Keratinocyte (primary cell): ENCODE data around the gene FGD2. TPM values are rescaled to one million over a fixed set of nuclear protein-coding genes. Genes with fewer than 3 reads are reported as not detected.
A peak's percentile ranks its signal among the peaks of the same experiment; 100 is the strongest.

ENCODE experiments used
- DNase-seq: peaks from one replicate; pipeline ENCODE4 v3.0.0-alpha.2; 2011; ENCODE audit warnings: low read depth, missing footprints, low spot score
- FAIRE-seq: peaks from 2 replicates; lab custom pipeline; 2011; peaks lifted over from hg19 to GRCh38; lab: Jason Lieb, UNC
- H2AFZ ChIP-seq: 2 replicates; pipeline ENCODE4 v1.6.0; 2012; ENCODE audit warnings: low read length, control low read depth, inconsistent platforms; ENCODE audit not compliant: control insufficient read depth
- H3K27ac ChIP-seq: 2 replicates; pipeline ENCODE4 v1.5.1; 2011; ENCODE audit warnings: low read length; ENCODE audit not compliant: control insufficient read depth, insufficient read depth
- H3K27me3 ChIP-seq: 3 replicates; pipeline ENCODE4 v1.6.0; 2011; ENCODE audit warnings: low read length; ENCODE audit not compliant: control insufficient read depth, insufficient read depth; ENCODE audit errors: extremely low read depth
- H3K36me3 ChIP-seq, 2 experiments: 2 replicates in 1 of 2; 3 replicates in 1 of 2; pipeline ENCODE4 v1.5.1; 2011; ENCODE audit warnings: low read length in 2 of 2, mild to moderate bottlenecking in 1 of 2; ENCODE audit not compliant: control insufficient read depth in 2 of 2, insufficient read depth in 2 of 2; ENCODE audit errors: extremely low read depth in 1 of 2
- H3K4me1 ChIP-seq: 3 replicates; pipeline ENCODE4 v1.5.1; 2011; ENCODE audit warnings: low read length; ENCODE audit not compliant: control insufficient read depth, insufficient read depth; ENCODE audit errors: extremely low read depth
- H3K4me2 ChIP-seq: 3 replicates; pipeline ENCODE4 v1.6.0; 2011; ENCODE audit warnings: low read depth, low read length; ENCODE audit not compliant: control insufficient read depth, insufficient read depth; ENCODE audit errors: extremely low read depth
- H3K4me3 ChIP-seq, 3 experiments: fragments of 200-600 bp in 1 of 3; sonication (generic) in 1 of 3; 2 replicates in 2 of 3; 3 replicates in 1 of 3; pipeline ENCODE4 v1.5.1; 2011 to 2016; ENCODE audit warnings: low read length in 3 of 3, mild to moderate bottlenecking in 3 of 3, control low read depth in 2 of 3, inconsistent platforms in 1 of 3, low read depth in 1 of 3, mixed read lengths in 1 of 3, mixed run types in 1 of 3, moderate library complexity in 1 of 3; ENCODE audit not compliant: control insufficient read depth in 2 of 3, insufficient read depth in 2 of 3; ENCODE audit errors: extremely low read depth in 1 of 3
- H3K79me2 ChIP-seq: 2 replicates; pipeline ENCODE4 v1.6.0; 2012; ENCODE audit warnings: low read length; ENCODE audit not compliant: control insufficient read depth, insufficient read depth
- H3K9ac ChIP-seq: 3 replicates; pipeline ENCODE4 v1.6.0; 2011; ENCODE audit warnings: low read length; ENCODE audit not compliant: control insufficient read depth, insufficient read depth; ENCODE audit errors: extremely low read depth
- H3K9me1 ChIP-seq: 3 replicates; pipeline ENCODE4 v1.6.0; 2011; ENCODE audit warnings: low read length; ENCODE audit not compliant: control insufficient read depth, insufficient read depth; ENCODE audit errors: extremely low read depth
- H3K9me3 ChIP-seq: 2 replicates; pipeline ENCODE4 v1.5.1; 2012; ENCODE audit warnings: low read depth, low read length; ENCODE audit not compliant: control insufficient read depth
- H4K20me1 ChIP-seq: 3 replicates; pipeline ENCODE4 v1.6.0; 2011; ENCODE audit warnings: low read length; ENCODE audit not compliant: control insufficient read depth, insufficient read depth; ENCODE audit errors: extremely low read depth
- CTCF ChIP-seq, 3 experiments: IDR thresholded peaks in 1 of 3; conservative IDR thresholded peaks in 1 of 3; optimal IDR thresholded peaks in 1 of 3; 2 replicates in 2 of 3; 3 replicates in 1 of 3; pipeline versions ENCODE3 to v1.5.1; 2011; ENCODE audit warnings: low read length in 3 of 3, mild to moderate bottlenecking in 3 of 3, moderate library complexity in 2 of 3, control low read depth in 1 of 3, inconsistent platforms in 1 of 3; ENCODE audit not compliant: insufficient read depth in 2 of 3; ENCODE audit errors: extremely low read depth in 1 of 3
- EZH2 ChIP-seq: IDR thresholded peaks from one replicate; pipeline ENCODE4 v1.6.1; 2012; ENCODE audit warnings: inconsistent platforms, mild to moderate bottlenecking, low read length, moderate library complexity
- dilution Hi-C: fragments of 300-500 bp; cut with MboI; formaldehyde crosslinking; loops from one replicate; pipeline ENCODE4 v1.7.0; 2020; ENCODE audit warnings: low sequenced_read_pairs; ENCODE audit not compliant: extremely low pct_ligation_motif_present
- polyA plus RNA-seq, 5 experiments: library from polyadenylated mRNA; depleted of rRNA in 3 of 5; stranded (reverse) in 3 of 5; stranded (forward) in 1 of 5; unstranded in 1 of 5; fragments of >200 nt; gene quantifications; 1 replicate in 1 of 5; 2 replicates in 3 of 5; 3 replicates in 1 of 5; pipeline versions ENCODE4 v1.2.1 to v1.2.3, GENCODE V29; 2011 to 2012; ENCODE audit warnings: missing spikeins in 2 of 5, low read depth in 1 of 5, low replicate concordance in 1 of 5

FGD2 gene
- polyA plus RNA-seq, 1 donor (not counting 4 experiments of a cell fraction or from before 2014, with no cell fraction given), result 0.03 TPM

GRCh38 chr6:37054171-37054570 is 48.7 kb downstream of the FGD2 start:
- H3K4me2 ChIP-seq, result no peak overlapping the region
- TF ChIP-seq EZH2 (no peak), CTCF (optimal IDR thresholded peaks at IDR 0.05 in 1 of 3, IDR thresholded peaks at IDR 0.05 in 1 of 3, conservative IDR thresholded peaks at IDR 0.05 in 1 of 3; ENCODE audit: extremely low read depth in 1 of 3, insufficient read depth in 2 of 3, low read length in 3 of 3) (no peak)
- H4K20me1 ChIP-seq, result no peaks in the 10 kb centered on the region
- H3K9me3 ChIP-seq, result no peaks in the 10 kb centered on the region
- H3K9me1 ChIP-seq, result no peaks in the 10 kb centered on the region
- DNase-seq (no peak), FAIRE-seq (no peak)
- no peaks in the 10 kb centered on the region for H3K79me2 ChIP-seq
- H3K27ac ChIP-seq, result no peak overlapping the region
- dilution Hi-C loops, result no loop called here
- H3K9ac ChIP-seq, result no peak overlapping the region
- no peaks in the 10 kb centered on the region for H3K36me3 ChIP-seq
- H3K27me3 ChIP-seq, result no peaks in the 10 kb centered on the region
- H3K4me1 ChIP-seq, result peaks cover 47% of the 10 kb centered on the region
- no peak overlapping the region for H3K4me3 ChIP-seq
- no peak overlapping the region for H2AFZ ChIP-seq

GRCh38 chr6:37054580-37054979 is 49.1 kb downstream of the FGD2 start:
- no peaks in the 10 kb centered on the region for H4K20me1 ChIP-seq

More at GRCh38 chr6:37054580-37054979, 49.1 kb downstream of the FGD2 start:
- dilution Hi-C loops, result no loop called here
- FAIRE-seq (no peak), DNase-seq (no peak)
- Histone ChIP-seq H3K4me3 (no peak overlapping the region), H2AFZ (no peak overlapping the region), H3K4me1 (peaks cover 49% of the 10 kb centered on the region), H3K9me3 (no peaks in the 10 kb centered on the region), H3K9ac (no peak overlapping the region), H3K27ac (peak overlapping the region; percentile 97), H3K9me1 (no peaks in the 10 kb centered on the region), H3K79me2 (no peaks in the 10 kb centered on the region), H3K36me3 (no peaks in the 10 kb centered on the region), H3K27me3 (no peaks in the 10 kb centered on the region), H3K4me2 (no peak overlapping the region)
- TF ChIP-seq CTCF (optimal IDR thresholded peaks at IDR 0.05 in 1 of 3, IDR thresholded peaks at IDR 0.05 in 1 of 3, conservative IDR thresholded peaks at IDR 0.05 in 1 of 3; ENCODE audit: extremely low read depth in 1 of 3, insufficient read depth in 2 of 3, low read length in 3 of 3), result no peak
- TF ChIP-seq EZH2, result no peak
